Activated CD4-positive, alpha-beta memory T cell treated with anti-CD3 and anti-CD28 coated beads, Interleukin-2, amount 10 ng/mL, durations not matched to agents 7 days and 5 days (primary cell): Measurements from ENCODE around the gene LPAR2. TPM values are rescaled to one million over a fixed set of nuclear protein-coding genes. Genes with fewer than 3 reads are reported as not detected.
A peak's percentile ranks its signal among the peaks of the same experiment; 100 is the strongest.

Experiments used
- CTCF ChIA-PET: fragments of 350-600 bp; sonication (Branson Sonifier 250); formaldehyde crosslinking; loops from one replicate; lab custom pipeline; 2021; ENCODE audit warnings: antibody characterized with exemption, inconsistent platforms; lab: Charles Lee
- POLR2A ChIA-PET: fragments of 350-600 bp; sonication (Branson Sonifier 250); formaldehyde crosslinking; loops from one replicate; lab custom pipeline; 2021; ENCODE audit warnings: antibody characterized with exemption; lab: Charles Lee
- DNase-seq: peaks from one replicate; pipeline ENCODE4 v3.0.0-alpha.2; 2020
- H3K27ac Mint-ChIP-seq: one replicate; pipeline ENCODE4 v1.8.0; 2021; ENCODE audit warnings: mild to moderate bottlenecking, mixed read lengths
- H3K27me3 Mint-ChIP-seq: one replicate; pipeline ENCODE4 v1.8.0; 2021; ENCODE audit warnings: mixed read lengths
- H3K36me3 Mint-ChIP-seq: one replicate; pipeline ENCODE4 v1.8.0; 2021; ENCODE audit warnings: low read depth, mixed read lengths
- H3K4me1 Mint-ChIP-seq: one replicate; pipeline ENCODE4 v1.8.0; 2021; ENCODE audit warnings: mixed read lengths
- H3K4me3 Mint-ChIP-seq: one replicate; pipeline ENCODE4 v1.8.0; 2021; ENCODE audit warnings: mild to moderate bottlenecking, mixed read lengths
- H3K9me3 Mint-ChIP-seq: one replicate; pipeline ENCODE4 v1.8.0; 2021; ENCODE audit warnings: mixed read lengths
- total RNA-seq, 2 experiments: library from RNA; stranded (reverse); gene quantifications; one replicate each; pipeline ENCODE4 v1.2.3, GENCODE V29; 2021

LPAR2 gene
- total RNA-seq, 2 experiments from 2014 or later, result 43.2 to 46.2 TPM

GRCh38 chr19:19582471-19582870 is 45.5 kb downstream of the LPAR2 start:
- no peak for DNase-seq
- peaks cover 44% of the 10 kb centered on the region for H3K36me3 Mint-ChIP-seq
- ChIA-PET CTCF (no interaction called here), POLR2A (interaction anchor here (0.8 to 1.5 kb wide), 3 partner anchors 16 to 67 kb away, joined by 3 read pairs; partner anchors contain the start of gene TSSK6)
- H3K4me3 Mint-ChIP-seq, result no peak overlapping the region
- H3K9me3 Mint-ChIP-seq, result no peaks in the 10 kb centered on the region
- peak overlapping the region; percentile 61 for H3K27ac Mint-ChIP-seq
- peaks cover 42% of the 10 kb centered on the region for H3K4me1 Mint-ChIP-seq
- no peaks in the 10 kb centered on the region for H3K27me3 Mint-ChIP-seq

GRCh38 chr19:19581391-19581790 is 46.6 kb downstream of the LPAR2 start:
- Mint-ChIP-seq H3K4me3 (no peak overlapping the region), H3K4me1 (peaks cover 39% of the 10 kb centered on the region)

GRCh38 chr19:19580418-19580817 is 47.6 kb downstream of the LPAR2 start:
- Mint-ChIP-seq H3K27ac (no peak overlapping the region), H3K9me3 (no peaks in the 10 kb centered on the region), H3K4me1 (peaks cover 34% of the 10 kb centered on the region), H3K4me3 (no peak overlapping the region), H3K36me3 (peaks cover 42% of the 10 kb centered on the region), H3K27me3 (no peaks in the 10 kb centered on the region)
- no peak for DNase-seq
- ChIA-PET POLR2A (interaction anchor here (1.0 to 2.6 kb wide), 4 partner anchors 9 to 88 kb away, joined by 3 to 7 read pairs (median 4); partner anchors contain the start of gene ZNF101), CTCF (no interaction called here)

More at GRCh38 chr19:19581391-19581790, 46.6 kb downstream of the LPAR2 start:
- ChIA-PET CTCF (no interaction called here), POLR2A (interaction anchor here (0.9 kb wide), 1 partner anchor 9 kb away, joined by 3 read pairs; no protein-coding TSS in a partner anchor)
- H3K9me3 Mint-ChIP-seq, result no peaks in the 10 kb centered on the region
- no peaks in the 10 kb centered on the region for H3K27me3 Mint-ChIP-seq
- no peak for DNase-seq
- peaks cover 42% of the 10 kb centered on the region for H3K36me3 Mint-ChIP-seq
- peak overlapping the region; percentile 60 for H3K27ac Mint-ChIP-seq

- H3K4me1 Mint-ChIP-seq, result peaks cover 33% of the 10 kb centered on the region
- ChIA-PET POLR2A (interaction anchor here (0.7 to 2.6 kb wide), 5 partner anchors 10 to 89 kb away, joined by 3 to 7 read pairs (median 3); partner anchors contain the start of gene ZNF101), CTCF (no interaction called here)
- no peak overlapping the region for H3K27ac Mint-ChIP-seq
- peaks cover 41% of the 10 kb centered on the region for H3K36me3 Mint-ChIP-seq
- no peak for DNase-seq
- H3K9me3 Mint-ChIP-seq, result no peaks in the 10 kb centered on the region
- H3K4me3 Mint-ChIP-seq, result no peak overlapping the region
- H3K27me3 Mint-ChIP-seq, result no peaks in the 10 kb centered on the region
Observed at GRCh38 chr19:19579533-19580361, 48.3 kb downstream of the LPAR2 start.

GRCh38 chr19:19578252-19578651 is 49.8 kb downstream of the LPAR2 start:
- no peaks in the 10 kb centered on the region for H3K27me3 Mint-ChIP-seq
- DNase-seq, result no peak
- CTCF ChIA-PET, result interaction anchor here (0.5 to 1.2 kb wide), 6 partner anchors 12 to 73 kb away, joined by 3 to 6 read pairs (median 4); no protein-coding TSS in a partner anchor
- peaks cover 37% of the 10 kb centered on the region for H3K36me3 Mint-ChIP-seq
- POLR2A ChIA-PET, result interaction anchor here (0.8 to 2.6 kb wide), 3 partner anchors 11 to 31 kb away, joined by 3 to 7 read pairs (median 4); no protein-coding TSS in a partner anchor
- no peak overlapping the region for H3K4me3 Mint-ChIP-seq
- no peaks in the 10 kb centered on the region for H3K9me3 Mint-ChIP-seq
- H3K27ac Mint-ChIP-seq, result no peak overlapping the region
- H3K4me1 Mint-ChIP-seq, result peaks cover 32% of the 10 kb centered on the region

GRCh38 chr19:19575411-19575810 is 52.6 kb downstream of the LPAR2 start:
- peak overlapping the region; percentile 31 for H3K27ac Mint-ChIP-seq
- H3K36me3 Mint-ChIP-seq, result peaks cover 27% of the 10 kb centered on the region
- H3K27me3 Mint-ChIP-seq, result no peaks in the 10 kb centered on the region
- POLR2A ChIA-PET, result interaction anchor here (1.6 kb wide), 1 partner anchor 23 kb away, joined by 4 read pairs; no protein-coding TSS in a partner anchor
- CTCF ChIA-PET, result interaction anchor here (2.4 kb wide), 1 partner anchor 22 kb away, joined by 7 read pairs; no protein-coding TSS in a partner anchor
- no peaks in the 10 kb centered on the region for H3K9me3 Mint-ChIP-seq
- peaks cover 13% of the 10 kb centered on the region for H3K4me1 Mint-ChIP-seq
- no peak for DNase-seq
- no peak overlapping the region for H3K4me3 Mint-ChIP-seq

Other genes with a start within 250 kb of the LPAR2 start
- 100 to 1,000 TPM; 109 to 113 TPM for gene GATAD2A, start 222.5 kb downstream of the LPAR2 start, total RNA-seq
- 1 to 10 TPM; 5.3 to 5.7 TPM for gene TSSK6, start 112.7 kb downstream of the LPAR2 start, total RNA-seq
- gene NDUFA13, start 112.0 kb downstream of the LPAR2 start, total RNA-seq, result 100 to 1,000 TPM; 371 to 388 TPM
- gene YJEFN3, start 99.3 kb downstream of the LPAR2 start, total RNA-seq, result 1 to 10 TPM; 8.2 to 8.7 TPM
- gene CILP2, start 90.0 kb downstream of the LPAR2 start, total RNA-seq, result under 1 TPM in 1 of 2 experiments, not detected in 1; 0.08 TPM
- 10 to 100 TPM; 49.0 to 55.6 TPM for gene PBX4, start 9.5 kb downstream of the LPAR2 start, total RNA-seq
- gene GMIP, start 15.4 kb upstream of the LPAR2 start, total RNA-seq, result 100 to 1,000 TPM; 111 to 112 TPM
- gene ATP13A1, start 35.5 kb upstream of the LPAR2 start, total RNA-seq, result 100 to 1,000 TPM; 102 to 107 TPM
- 100 to 1,000 TPM; 105 to 108 TPM for gene ZNF101, start 40.6 kb upstream of the LPAR2 start, total RNA-seq
- 1 to 10 TPM; 8.0 to 8.4 TPM for gene ZNF14, start 104.9 kb upstream of the LPAR2 start, total RNA-seq
- 10 to 100 TPM; 24.6 to 25.5 TPM for gene ZNF506, start 193.5 kb upstream of the LPAR2 start, total RNA-seq
- gene ZNF253, start 237.7 kb upstream of the LPAR2 start, total RNA-seq, result 10 to 100 TPM; 12.9 to 14.7 TPM